Endometrium (tissue), 2 donors: ENCODE data around the gene MCRIP2.

Source experiments
- FAIRE-seq: peaks from 2 replicates; lab custom pipeline; 2012; peaks lifted over from hg19 to GRCh38; lab: Jason Lieb, UNC
- donor health status: control.
- donor health status: control.

MCRIP2 gene

DNA sequence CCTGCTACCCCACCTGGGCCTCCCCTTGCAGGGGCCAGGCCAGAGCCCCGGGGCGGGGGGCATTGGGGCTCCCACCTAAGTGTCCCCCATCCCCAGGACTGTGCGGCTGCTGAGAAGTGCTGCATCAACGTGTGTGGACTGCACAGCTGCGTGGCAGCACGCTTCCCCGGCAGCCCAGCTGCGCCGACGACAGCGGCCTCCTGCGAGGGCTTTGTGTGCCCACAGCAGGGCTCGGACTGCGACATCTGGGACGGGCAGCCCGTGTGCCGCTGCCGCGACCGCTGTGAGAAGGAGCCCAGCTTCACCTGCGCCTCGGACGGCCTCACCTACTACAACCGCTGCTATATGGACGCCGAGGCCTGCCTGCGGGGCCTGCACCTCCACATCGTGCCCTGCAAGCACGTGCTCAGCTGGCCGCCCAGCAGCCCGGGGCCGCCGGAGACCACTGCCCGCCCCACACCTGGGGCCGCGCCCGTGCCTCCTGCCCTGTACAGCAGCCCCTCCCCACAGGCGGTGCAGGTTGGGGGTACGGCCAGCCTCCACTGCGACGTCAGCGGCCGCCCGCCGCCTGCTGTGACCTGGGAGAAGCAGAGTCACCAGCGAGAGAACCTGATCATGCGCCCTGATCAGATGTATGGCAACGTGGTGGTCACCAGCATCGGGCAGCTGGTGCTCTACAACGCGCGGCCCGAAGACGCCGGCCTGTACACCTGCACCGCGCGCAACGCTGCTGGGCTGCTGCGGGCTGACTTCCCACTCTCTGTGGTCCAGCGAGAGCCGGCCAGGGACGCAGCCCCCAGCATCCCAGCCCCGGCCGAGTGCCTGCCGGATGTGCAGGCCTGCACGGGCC is 8.9 kb upstream of the MCRIP2 start:
- FAIRE-seq = no peak

DNA sequence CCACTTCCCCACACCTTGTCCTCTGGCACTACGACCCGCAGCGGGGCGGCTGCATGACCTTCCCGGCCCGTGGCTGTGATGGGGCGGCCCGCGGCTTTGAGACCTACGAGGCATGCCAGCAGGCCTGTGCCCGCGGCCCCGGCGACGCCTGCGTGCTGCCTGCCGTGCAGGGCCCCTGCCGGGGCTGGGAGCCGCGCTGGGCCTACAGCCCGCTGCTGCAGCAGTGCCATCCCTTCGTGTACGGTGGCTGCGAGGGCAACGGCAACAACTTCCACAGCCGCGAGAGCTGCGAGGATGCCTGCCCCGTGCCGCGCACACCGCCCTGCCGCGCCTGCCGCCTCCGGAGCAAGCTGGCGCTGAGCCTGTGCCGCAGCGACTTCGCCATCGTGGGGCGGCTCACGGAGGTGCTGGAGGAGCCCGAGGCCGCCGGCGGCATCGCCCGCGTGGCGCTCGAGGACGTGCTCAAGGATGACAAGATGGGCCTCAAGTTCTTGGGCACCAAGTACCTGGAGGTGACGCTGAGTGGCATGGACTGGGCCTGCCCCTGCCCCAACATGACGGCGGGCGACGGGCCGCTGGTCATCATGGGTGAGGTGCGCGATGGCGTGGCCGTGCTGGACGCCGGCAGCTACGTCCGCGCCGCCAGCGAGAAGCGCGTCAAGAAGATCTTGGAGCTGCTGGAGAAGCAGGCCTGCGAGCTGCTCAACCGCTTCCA is 8.1 kb upstream of the MCRIP2 start:
- FAIRE-seq = no peak

DNA sequence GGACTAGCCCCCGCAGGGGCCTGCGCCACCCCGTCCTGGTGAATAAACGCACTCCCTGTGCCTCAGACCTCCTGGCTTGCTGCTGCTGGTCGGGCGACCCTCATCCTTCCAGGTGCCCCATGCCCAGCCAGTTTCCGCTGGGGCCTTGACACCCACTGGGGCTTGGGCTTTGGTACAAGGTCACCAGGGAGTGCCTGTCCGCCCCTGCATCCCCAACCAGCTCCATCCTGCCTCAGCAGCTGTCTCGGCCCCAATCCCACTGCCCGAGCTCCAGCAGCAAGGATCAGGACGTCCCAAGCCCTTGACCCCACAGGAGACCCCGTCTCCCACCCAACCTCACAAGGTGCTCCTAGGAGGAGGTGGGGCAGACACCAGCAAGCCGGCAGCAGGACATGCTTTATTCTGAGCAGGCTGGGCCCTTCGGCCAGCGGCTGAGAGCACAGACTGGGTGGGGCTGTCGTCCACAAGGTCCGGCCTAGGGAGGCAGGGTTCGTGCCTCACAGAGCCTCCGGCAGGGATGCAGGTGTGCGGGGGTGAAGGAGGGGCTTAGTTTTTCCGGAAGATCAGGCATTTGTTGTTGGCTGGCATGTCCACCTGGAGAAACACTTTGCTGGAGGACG is 7.5 kb upstream of the MCRIP2 start:
- FAIRE-seq = no peak

GRCh38 chr16:634996-635395 is 6.6 kb upstream of the MCRIP2 start:
- FAIRE-seq = no peak

- FAIRE-seq = no peak
Observed at GRCh38 chr16:635573-636205, 5.9 kb upstream of the MCRIP2 start.

- no peak for FAIRE-seq
Observed at GRCh38 chr16:636206-637080, 5.2 kb upstream of the MCRIP2 start, which contains the start of gene METTL26. TSS of gene METTL26 (minus strand) at chr16:636305. CDS start at chr16:636290, 15 bp downstream.

- no peak for FAIRE-seq
Observed at GRCh38 chr16:637081-638018, 4.3 kb upstream of the MCRIP2 start.

DNA sequence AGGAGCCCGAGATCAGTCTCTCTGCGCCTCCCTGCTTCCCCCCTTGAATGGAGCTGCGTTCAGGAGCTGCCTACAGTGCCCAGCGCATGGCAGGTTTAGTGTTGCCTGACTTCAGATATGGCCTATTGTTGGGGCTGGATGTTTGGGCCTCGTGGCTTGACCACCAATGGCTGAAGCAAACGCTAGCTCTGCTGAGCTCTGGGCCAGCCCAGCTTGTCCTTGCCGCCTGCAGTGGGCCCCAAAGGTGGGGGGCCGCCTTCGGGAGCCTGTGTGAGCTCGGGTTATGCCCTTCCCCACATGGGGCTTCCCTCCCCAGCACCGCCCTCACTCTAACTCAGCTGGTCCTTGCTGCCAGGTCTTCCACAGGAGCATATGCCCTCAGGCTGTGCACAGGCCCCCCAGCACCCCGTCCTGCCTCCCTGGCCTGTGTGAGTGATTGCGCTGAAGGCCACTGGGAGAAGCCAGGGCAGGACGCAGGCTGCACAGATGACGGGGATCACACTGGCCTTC is 3.5 kb upstream of the MCRIP2 start:
- FAIRE-seq = no peak

GRCh38 chr16:638836-639235 is 2.8 kb upstream of the MCRIP2 start:
- FAIRE-seq = no peak

DNA sequence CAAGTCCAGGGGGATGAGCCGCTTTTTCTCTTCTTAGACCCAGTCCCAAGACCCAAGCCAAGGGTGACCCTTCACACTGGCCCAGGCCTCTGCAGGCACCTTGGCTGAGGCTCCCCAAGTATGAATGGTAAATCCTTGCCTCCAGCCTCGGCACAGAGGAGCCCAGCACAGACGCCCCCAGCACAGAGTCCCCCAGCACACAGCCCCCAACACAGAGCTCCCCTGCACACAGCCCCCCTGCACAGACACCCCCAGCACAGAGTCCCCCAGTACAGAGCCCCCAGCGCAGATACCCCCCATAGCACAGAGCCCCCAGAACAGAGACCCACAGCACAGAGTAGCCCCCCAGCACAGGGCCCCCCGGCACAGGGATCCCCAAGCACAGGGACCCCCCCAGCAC is 1.0 kb upstream of the MCRIP2 start:
- no peak for FAIRE-seq

GRCh38 chr16:642189-643049 is 791 bp downstream of the MCRIP2 start:
- no peak for FAIRE-seq

DNA sequence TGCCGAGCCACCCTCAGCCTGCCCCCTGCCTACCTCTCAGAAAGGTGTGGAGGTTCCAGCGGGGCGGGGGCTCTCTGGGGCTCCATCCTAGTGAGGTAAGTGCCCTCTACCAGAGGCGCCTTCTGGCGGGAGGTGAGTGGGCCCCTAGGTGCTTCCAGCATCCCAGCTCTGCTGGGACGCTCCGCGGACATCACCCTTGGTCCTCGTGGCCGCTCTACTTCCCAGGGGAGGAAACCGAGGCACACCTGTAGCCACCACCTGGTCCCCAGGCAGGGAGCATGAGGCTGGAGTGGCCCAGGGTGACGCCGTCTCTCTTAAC is 1.4 kb downstream of the MCRIP2 start:
- FAIRE-seq = no peak

- no peak for FAIRE-seq
Observed at GRCh38 chr16:644556-644955, 2.9 kb downstream of the MCRIP2 start.

DNA sequence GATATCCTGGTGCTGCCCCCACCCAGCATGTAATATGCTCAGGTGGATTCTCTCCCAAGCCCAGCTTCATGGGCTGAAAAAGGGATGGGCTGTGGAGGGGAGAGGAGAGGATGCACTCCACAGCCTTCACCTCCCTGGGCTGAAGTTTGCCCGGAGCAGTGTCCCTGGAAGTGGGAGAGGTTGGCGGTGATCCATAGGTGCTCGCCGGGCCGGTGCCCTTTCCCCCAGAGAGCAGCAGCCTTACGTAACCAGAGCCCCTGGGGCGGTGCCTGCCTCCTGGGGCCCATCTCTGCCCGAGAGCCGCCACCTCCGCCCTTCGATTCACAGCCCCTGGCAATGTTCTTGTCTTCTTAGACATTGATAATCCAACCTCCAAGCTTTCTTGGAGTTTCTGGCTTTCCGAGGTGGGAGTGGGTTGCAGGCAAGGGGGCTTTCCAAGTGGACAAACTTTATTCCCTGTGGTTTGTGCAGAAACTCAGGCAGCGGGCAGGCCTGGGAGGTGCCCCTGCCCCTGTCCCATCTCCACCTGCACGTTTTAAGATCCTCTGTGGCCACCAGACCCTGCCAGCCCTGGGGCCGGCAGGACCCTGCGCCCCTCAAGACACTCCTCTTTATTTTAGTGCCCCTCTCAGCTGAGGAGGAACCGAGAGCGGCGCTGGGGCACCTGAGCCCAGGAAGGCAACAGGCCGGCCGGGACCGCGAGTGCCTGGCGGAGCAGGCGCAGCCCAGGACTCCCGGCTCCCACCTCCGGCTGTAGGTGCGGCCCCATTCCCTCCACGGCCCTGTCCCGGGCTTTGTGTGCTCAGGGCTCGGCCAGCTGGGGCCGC is 4.4 kb downstream of the MCRIP2 start:
- no peak for FAIRE-seq

DNA sequence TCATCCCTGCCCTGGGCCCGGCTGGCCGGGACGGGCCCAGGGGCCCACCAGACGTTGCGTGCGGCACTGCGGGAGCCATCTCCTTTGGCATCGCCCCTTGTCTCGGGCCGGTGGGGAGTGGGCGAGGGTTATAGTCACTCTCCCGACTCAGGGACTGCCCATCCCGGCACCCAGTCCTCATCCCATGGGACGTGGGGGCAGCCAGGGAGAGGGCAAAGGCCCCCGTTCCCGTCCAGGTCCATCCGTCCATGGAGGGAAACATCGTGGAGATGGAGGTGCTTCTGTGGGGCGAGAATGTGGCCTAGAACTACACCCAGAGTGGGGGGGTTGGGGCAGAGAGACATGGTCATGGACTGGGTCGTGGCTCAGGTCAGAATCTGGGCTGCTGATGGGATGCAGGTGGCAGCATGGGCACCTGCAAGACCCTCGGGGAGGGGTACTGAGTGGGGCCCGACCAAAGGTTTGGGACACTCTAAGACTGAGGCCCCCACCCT is 5.1 kb downstream of the MCRIP2 start:
- FAIRE-seq = no peak

GRCh38 chr16:647173-647902 is 5.7 kb downstream of the MCRIP2 start:
- no peak for FAIRE-seq

GRCh38 chr16:648071-648780 is 6.6 kb downstream of the MCRIP2 start:
- FAIRE-seq = no peak
